Measurements from ENCODE around the gene GPD1L. TPM values are rescaled to one million over a fixed set of nuclear protein-coding genes. Genes with fewer than 3 reads are reported as not detected.
"Not testable (repeated sequence)": the region's sequence is repeated elsewhere in the genome, so short reads cannot be mapped to it uniquely, and the experiment has no call there.

GPD1L gene
- total and polyA plus RNA-seq, 2 donors from 2014 or later: 31.1 to 35.5 TPM

- Histone ChIP-seq H3K36me3 (ENCODE audit: control insufficient read depth in 2 of 3, insufficient read depth in 3 of 3, low read length in 3 of 3) (no peaks in the 10 kb centered on the region), H3K4me3 (ENCODE audit: low read length in 3 of 3) (peak overlapping the region in 2 of 3 donors; percentile 66 to 89), H3K9me3 (ENCODE audit: control insufficient read depth in 2 of 3, insufficient read depth in 1 of 3, low read length in 3 of 3) (peaks cover 0 to 12% (median 0%) of the 10 kb centered on the region in 3 donors), H3K4me1 (ENCODE audit: control insufficient read depth in 2 of 3, insufficient read depth in 2 of 3, low read depth in 1 of 3, low read length in 3 of 3) (peaks cover 0 to 22% (median 20%) of the 10 kb centered on the region in 3 donors), H3K27me3 (ENCODE audit: control insufficient read depth, insufficient read depth, low read length) (no peaks in the 10 kb centered on the region), H3K27ac (ENCODE audit: low read depth in 2 of 2, low read length in 2 of 2) (peak overlapping the region in 1 of 2 donors; percentile 48), H3K9ac (ENCODE audit: low read length in 3 of 3) (peak overlapping the region in 1 of 3 donors; percentile 50)
- FAIRE-seq (no peak), DNase-seq (no peak)
- TF ChIP-seq, protein P1, sequence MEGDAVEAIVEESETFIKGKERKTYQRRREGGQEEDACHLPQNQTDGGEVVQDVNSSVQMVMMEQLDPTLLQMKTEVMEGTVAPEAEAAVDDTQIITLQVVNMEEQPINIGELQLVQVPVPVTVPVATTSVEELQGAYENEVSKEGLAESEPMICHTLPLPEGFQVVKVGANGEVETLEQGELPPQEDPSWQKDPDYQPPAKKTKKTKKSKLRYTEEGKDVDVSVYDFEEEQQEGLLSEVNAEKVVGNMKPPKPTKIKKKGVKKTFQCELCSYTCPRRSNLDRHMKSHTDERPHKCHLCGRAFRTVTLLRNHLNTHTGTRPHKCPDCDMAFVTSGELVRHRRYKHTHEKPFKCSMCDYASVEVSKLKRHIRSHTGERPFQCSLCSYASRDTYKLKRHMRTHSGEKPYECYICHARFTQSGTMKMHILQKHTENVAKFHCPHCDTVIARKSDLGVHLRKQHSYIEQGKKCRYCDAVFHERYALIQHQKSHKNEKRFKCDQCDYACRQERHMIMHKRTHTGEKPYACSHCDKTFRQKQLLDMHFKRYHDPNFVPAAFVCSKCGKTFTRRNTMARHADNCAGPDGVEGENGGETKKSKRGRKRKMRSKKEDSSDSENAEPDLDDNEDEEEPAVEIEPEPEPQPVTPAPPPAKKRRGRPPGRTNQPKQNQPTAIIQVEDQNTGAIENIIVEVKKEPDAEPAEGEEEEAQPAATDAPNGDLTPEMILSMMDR (IDR thresholded peaks at IDR 0.05; ENCODE audit: borderline replicate concordance, extremely low read depth, insufficient read depth): no peak
- intact Hi-C loops (cut with DNase I): no loop called here
Measured at GRCh38 chr3:32105291-32106131, 909 bp upstream of the GPD1L start.

DNA sequence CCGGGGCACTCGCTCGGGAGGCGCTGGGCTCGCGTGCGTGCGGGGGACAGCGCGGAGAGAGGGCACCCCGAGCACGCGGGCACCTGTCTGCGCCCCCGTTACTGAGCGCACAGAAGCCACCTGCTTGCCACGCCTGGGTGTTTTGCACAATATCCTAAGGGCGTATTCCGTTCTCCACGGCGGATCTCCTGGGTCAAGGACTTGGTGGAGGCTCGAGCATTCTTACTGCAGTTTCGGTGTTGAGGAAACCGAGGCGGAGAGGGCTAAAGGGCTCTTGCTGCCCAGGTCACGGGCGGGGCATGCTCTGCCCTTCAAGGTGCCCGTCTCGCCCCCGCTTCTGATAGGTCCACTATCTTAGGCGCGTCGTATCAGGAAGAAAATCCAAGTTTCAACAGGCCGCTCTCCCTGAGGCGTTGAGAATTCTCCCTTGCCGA, 526 bp downstream of the GPD1L start:
- Histone ChIP-seq H3K27me3 (ENCODE audit: control insufficient read depth, insufficient read depth, low read length) (no peaks in the 10 kb centered on the region), H3K4me1 (ENCODE audit: control insufficient read depth in 2 of 3, insufficient read depth in 2 of 3, low read depth in 1 of 3, low read length in 3 of 3) (peaks cover 0 to 22% (median 22%) of the 10 kb centered on the region in 3 donors), H3K27ac (ENCODE audit: low read depth in 2 of 2, low read length in 2 of 2) (peak overlapping the region; percentile 35 to 82), H3K36me3 (ENCODE audit: control insufficient read depth in 2 of 3, insufficient read depth in 3 of 3, low read length in 3 of 3) (no peaks in the 10 kb centered on the region), H3K4me3 (ENCODE audit: low read length in 3 of 3) (peak overlapping the region; percentile 55 to 89 (median 58)), H3K9ac (ENCODE audit: low read length in 3 of 3) (peak overlapping the region; percentile 26 to 79 (median 46)), H3K9me3 (ENCODE audit: control insufficient read depth in 2 of 3, insufficient read depth in 1 of 3, low read length in 3 of 3) (peaks cover 0 to 5% (median 0%) of the 10 kb centered on the region in 3 donors)
- TF ChIP-seq, protein P1 (IDR thresholded peaks at IDR 0.05; ENCODE audit: borderline replicate concordance, extremely low read depth, insufficient read depth): no peak
- peak; percentile 17 to 79 (median 39) for DNase-seq
- no peak for FAIRE-seq
- intact Hi-C loops (cut with DNase I): no loop called here

GRCh38 chr3:32108224-32108623, 1.8 kb downstream of the GPD1L start:
- H3K36me3 ChIP-seq (ENCODE audit: control insufficient read depth in 2 of 3, insufficient read depth in 3 of 3, low read length in 3 of 3); DNase-seq; H3K4me3 ChIP-seq (ENCODE audit: low read length in 3 of 3); FAIRE-seq; H3K27me3 ChIP-seq (ENCODE audit: control insufficient read depth, insufficient read depth, low read length); intact Hi-C loops (cut with DNase I); H3K9ac ChIP-seq (ENCODE audit: low read length in 3 of 3); H3K9me3 ChIP-seq (ENCODE audit: control insufficient read depth in 2 of 3, insufficient read depth in 1 of 3, low read length in 3 of 3); H3K27ac ChIP-seq (ENCODE audit: low read depth in 2 of 2, low read length in 2 of 2): not testable (repeated sequence)
- peaks cover 0 to 22% (median 22%) of the 10 kb centered on the region in 3 donors for H3K4me1 ChIP-seq (ENCODE audit: control insufficient read depth in 2 of 3, insufficient read depth in 2 of 3, low read depth in 1 of 3, low read length in 3 of 3)

- H3K9ac ChIP-seq (ENCODE audit: low read length in 3 of 3): no peak overlapping the region
- peak overlapping the region in 1 of 2 donors; percentile 23 for H3K27ac ChIP-seq (ENCODE audit: low read depth in 2 of 2, low read length in 2 of 2)
- intact Hi-C loops (cut with DNase I): no loop called here
- TF ChIP-seq, protein P1 (IDR thresholded peaks at IDR 0.05; ENCODE audit: borderline replicate concordance, extremely low read depth, insufficient read depth): no peak
- peaks cover 0 to 24% (median 22%) of the 10 kb centered on the region in 3 donors for H3K4me1 ChIP-seq (ENCODE audit: control insufficient read depth in 2 of 3, insufficient read depth in 2 of 3, low read depth in 1 of 3, low read length in 3 of 3)
- no peak overlapping the region for H3K4me3 ChIP-seq (ENCODE audit: low read length in 3 of 3)
- no peaks in the 10 kb centered on the region for H3K9me3 ChIP-seq (ENCODE audit: control insufficient read depth in 2 of 3, insufficient read depth in 1 of 3, low read length in 3 of 3)
- DNase-seq (peak in 4 of 5 donors; percentile 15 to 97 (median 32)), FAIRE-seq (no peak)
- H3K36me3 ChIP-seq (ENCODE audit: control insufficient read depth in 2 of 3, insufficient read depth in 3 of 3, low read length in 3 of 3): no peaks in the 10 kb centered on the region
- no peaks in the 10 kb centered on the region for H3K27me3 ChIP-seq (ENCODE audit: control insufficient read depth, insufficient read depth, low read length)
Measured at GRCh38 chr3:32109256-32109655, 2.8 kb downstream of the GPD1L start.

Measured in kidney (tissue), 14 donors.